Lower lobe of right lung (tissue), 2 donors: ENCODE measurements around the gene PGAM1. TPM values are rescaled to one million over a fixed set of nuclear protein-coding genes. Genes with fewer than 3 reads are reported as not detected.

Experiments used
- ATAC-seq, 2 donors: fragments of 200-7000 bp; cut with Tn5 transposase; one replicate each; pipeline ENCODE4 v1.9.1; 2020 to 2022; ENCODE audit warnings: mild to moderate bottlenecking in 2 of 2, moderate library complexity in 2 of 2
- DNase-seq: peaks from one replicate; pipeline ENCODE4 v3.0.0-alpha.2; 2020
- H3K27ac ChIP-seq: fragments of 200-600 bp; one replicate; pipeline ENCODE4 v1.8.0; 2022
- H3K27me3 ChIP-seq: fragments of 200-600 bp; one replicate; pipeline ENCODE4 v1.8.0; 2022; ENCODE audit warnings: low read depth
- H3K36me3 ChIP-seq: fragments of 200-600 bp; one replicate; pipeline ENCODE4 v1.8.0; 2022; ENCODE audit warnings: mild to moderate bottlenecking
- H3K4me1 ChIP-seq: fragments of 200-600 bp; one replicate; pipeline ENCODE4 v1.8.0; 2022
- H3K4me3 ChIP-seq: fragments of 200-600 bp; one replicate; pipeline ENCODE4 v1.8.0; 2022; ENCODE audit warnings: mild to moderate bottlenecking
- H3K9me3 ChIP-seq: fragments of 200-600 bp; one replicate; pipeline ENCODE4 v1.8.0; 2022
- CTCF ChIP-seq: fragments of 200-600 bp; IDR thresholded peaks from one replicate; pipeline ENCODE4 v1.8.0; 2022; ENCODE audit warnings: antibody characterized with exemption, mild to moderate bottlenecking
- intact Hi-C: fragments of 100-400 bp; cut with DNase I; formaldehyde crosslinking; loops from one replicate; pipeline ENCODE4 v1.11.0; 2022
- total RNA-seq: library from RNA; stranded (reverse); fragmentation: NEBNext Ultra II Directional; extraction: Animal tissue kit (Norgen Biotek cat#: 25700); gene quantifications from one replicate; pipeline ENCODE4 v1.2.1, GENCODE V29; 2021
- donor health status: DM: no; HTN: yes; CAD: no; lungs with severe emphysema.

Gene PGAM1
- total RNA-seq, 1 donor from 2014 or later = 133 TPM

DNA sequence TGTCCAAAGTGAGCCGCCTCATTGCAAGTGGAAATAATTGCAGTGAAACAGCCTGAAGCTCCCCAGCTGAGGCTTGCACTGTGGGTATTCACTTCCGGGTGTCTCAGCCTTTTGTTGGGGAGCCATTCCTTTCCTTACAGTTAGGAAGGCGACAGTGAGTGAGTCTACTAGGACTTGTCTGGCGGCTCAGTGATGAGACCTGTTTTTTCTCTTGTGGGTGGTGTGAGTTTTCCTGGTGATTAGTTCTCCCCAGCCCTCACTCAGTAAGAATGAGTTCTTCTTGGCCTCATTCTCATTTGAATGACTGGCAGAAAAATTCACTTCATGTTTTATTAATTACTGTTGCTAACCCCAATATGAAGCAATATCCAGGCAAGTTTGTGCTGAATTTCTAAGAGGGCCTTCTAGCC lies 2.6 kb downstream of the PGAM1 start:
- Histone ChIP-seq H3K36me3 (peaks cover 41% of the 10 kb centered on the region), H3K27ac (peak overlapping the region; percentile 85), H3K9me3 (no peaks in the 10 kb centered on the region), H3K4me1 (peaks cover 37% of the 10 kb centered on the region), H3K4me3 (peak overlapping the region; percentile 15), H3K27me3 (no peaks in the 10 kb centered on the region)
- intact Hi-C loops = no loop called here
- no peak for DNase-seq
- no peak for ATAC-seq
- no peak for TF ChIP-seq CTCF

DNA sequence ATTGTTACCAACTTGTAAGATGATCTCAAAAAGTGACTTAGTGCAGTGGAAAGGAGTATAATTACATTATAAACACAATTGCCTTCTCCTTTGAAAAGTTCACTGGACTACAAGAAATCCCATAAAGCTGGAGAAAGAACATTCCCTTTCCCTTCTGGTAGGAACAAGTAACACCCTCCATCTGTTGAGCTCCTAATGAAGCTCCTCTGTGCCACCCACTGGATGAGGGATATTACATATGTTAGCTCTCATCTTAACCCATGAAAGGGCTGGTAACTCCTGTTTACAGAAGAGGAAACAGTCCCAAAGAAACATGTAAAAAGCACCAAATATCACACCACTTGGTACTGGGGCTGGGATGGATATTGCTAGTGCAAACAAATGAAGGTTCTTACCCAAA lies 8.1 kb downstream of the PGAM1 start:
- Histone ChIP-seq H3K4me1 (no peaks in the 10 kb centered on the region), H3K4me3 (no peak overlapping the region), H3K9me3 (no peaks in the 10 kb centered on the region), H3K27me3 (no peaks in the 10 kb centered on the region), H3K27ac (no peak overlapping the region), H3K36me3 (peaks cover 92% of the 10 kb centered on the region)
- DNase-seq (no peak), ATAC-seq (no peak)
- intact Hi-C loops = no loop called here
- no peak for TF ChIP-seq CTCF

GRCh38 chr10:97434557-97434956 lies 8.6 kb downstream of the PGAM1 start:
- no peak for TF ChIP-seq CTCF
- Histone ChIP-seq H3K4me1 (no peaks in the 10 kb centered on the region), H3K27ac (no peak overlapping the region), H3K9me3 (no peaks in the 10 kb centered on the region), H3K27me3 (no peaks in the 10 kb centered on the region), H3K4me3 (no peak overlapping the region), H3K36me3 (peaks cover 92% of the 10 kb centered on the region)
- ATAC-seq (no peak), DNase-seq (no peak)
- intact Hi-C loops = no loop called here

- Histone ChIP-seq H3K36me3 (peaks cover 92% of the 10 kb centered on the region), H3K4me1 (no peaks in the 10 kb centered on the region), H3K9me3 (no peaks in the 10 kb centered on the region), H3K27me3 (no peaks in the 10 kb centered on the region), H3K4me3 (no peak overlapping the region), H3K27ac (no peak overlapping the region)
- TF ChIP-seq CTCF = no peak
- DNase-seq (no peak), ATAC-seq (no peak)
- intact Hi-C loops = no loop called here
Measured at GRCh38 chr10:97435211-97435610, 9.2 kb downstream of the PGAM1 start.

DNA sequence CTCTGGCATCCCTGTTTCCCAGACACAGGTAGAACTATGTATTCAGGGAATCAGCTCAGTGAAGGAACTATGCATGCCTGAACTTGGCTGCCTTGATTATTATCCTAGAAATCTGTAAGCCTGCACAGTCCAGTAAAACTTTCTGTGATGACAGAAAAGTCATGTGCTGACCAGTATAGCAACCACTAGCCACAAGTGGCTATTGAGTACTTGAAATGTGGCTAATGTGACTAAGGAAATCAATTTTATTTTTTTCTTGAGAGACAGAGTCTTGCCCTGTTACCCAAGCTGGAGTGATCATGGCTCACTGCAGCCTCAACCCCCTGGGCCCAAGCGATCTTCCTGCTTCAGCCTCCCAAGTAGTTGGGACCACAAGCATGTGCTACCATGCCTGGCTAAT lies 16.3 kb downstream of the PGAM1 start:
- H3K27me3 ChIP-seq = no peaks in the 10 kb centered on the region
- ATAC-seq (no peak), DNase-seq (no peak)
- peaks cover 21% of the 10 kb centered on the region for H3K4me1 ChIP-seq
- no peak overlapping the region for H3K4me3 ChIP-seq
- TF ChIP-seq CTCF = no peak
- no peaks in the 10 kb centered on the region for H3K9me3 ChIP-seq
- intact Hi-C loops = no loop called here
- no peak overlapping the region for H3K27ac ChIP-seq
- H3K36me3 ChIP-seq = peaks cover 55% of the 10 kb centered on the region

- intact Hi-C loops = no loop called here
- no peaks in the 10 kb centered on the region for H3K9me3 ChIP-seq
- peaks cover 36% of the 10 kb centered on the region for H3K36me3 ChIP-seq
- H3K4me3 ChIP-seq = no peak overlapping the region
- H3K4me1 ChIP-seq = peaks cover 40% of the 10 kb centered on the region
- H3K27ac ChIP-seq = no peak overlapping the region
- DNase-seq = no peak
- no peak for TF ChIP-seq CTCF
- H3K27me3 ChIP-seq = no peaks in the 10 kb centered on the region
- ATAC-seq = no peak
Measured at GRCh38 chr10:97444212-97444611, 18.2 kb downstream of the PGAM1 start.
